OCI-LY3 (cell line): Measurements from ENCODE around the gene COPS4.
A peak's percentile ranks its signal among the peaks of the same experiment; 100 is the strongest.

ENCODE experiments used
- EZH2phosphoT487 ChIP-seq: fragments of 200-600 bp; shearing (Covaris generic); IDR thresholded peaks from 2 replicates; pipeline ENCODE4 v1.6.1; 2018; ENCODE audit warnings: antibody characterized with exemption, mixed run types, low read depth
- TF ChIP-seq, protein P1 (sequence below): fragments of 200-600, 300-600 bp; sonication (generic); IDR thresholded peaks from 2 replicates; pipeline ENCODE4 v1.5.1; 2014; ENCODE audit warnings: antibody characterized with exemption, low read length, low read depth

DNA sequence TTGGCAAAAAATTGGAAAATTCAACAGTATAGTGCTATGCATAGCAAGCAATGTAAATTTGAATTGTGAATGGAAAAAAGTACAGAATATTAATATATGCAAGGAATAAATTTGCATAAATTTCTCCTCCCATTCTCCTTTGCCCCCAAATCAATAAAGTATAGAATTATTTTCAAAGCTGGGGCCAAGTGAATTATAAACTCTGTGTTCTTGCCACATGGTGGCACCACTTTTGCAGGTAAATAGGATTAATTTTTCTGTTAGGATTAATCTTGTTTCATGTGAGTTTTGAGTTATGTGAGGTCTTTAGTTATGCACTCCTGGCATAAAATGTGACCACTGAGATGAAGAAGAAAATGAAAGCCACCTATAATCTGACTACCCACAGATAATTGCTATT is 19.9 kb downstream of the COPS4 start:
- TF ChIP-seq, protein P1, sequence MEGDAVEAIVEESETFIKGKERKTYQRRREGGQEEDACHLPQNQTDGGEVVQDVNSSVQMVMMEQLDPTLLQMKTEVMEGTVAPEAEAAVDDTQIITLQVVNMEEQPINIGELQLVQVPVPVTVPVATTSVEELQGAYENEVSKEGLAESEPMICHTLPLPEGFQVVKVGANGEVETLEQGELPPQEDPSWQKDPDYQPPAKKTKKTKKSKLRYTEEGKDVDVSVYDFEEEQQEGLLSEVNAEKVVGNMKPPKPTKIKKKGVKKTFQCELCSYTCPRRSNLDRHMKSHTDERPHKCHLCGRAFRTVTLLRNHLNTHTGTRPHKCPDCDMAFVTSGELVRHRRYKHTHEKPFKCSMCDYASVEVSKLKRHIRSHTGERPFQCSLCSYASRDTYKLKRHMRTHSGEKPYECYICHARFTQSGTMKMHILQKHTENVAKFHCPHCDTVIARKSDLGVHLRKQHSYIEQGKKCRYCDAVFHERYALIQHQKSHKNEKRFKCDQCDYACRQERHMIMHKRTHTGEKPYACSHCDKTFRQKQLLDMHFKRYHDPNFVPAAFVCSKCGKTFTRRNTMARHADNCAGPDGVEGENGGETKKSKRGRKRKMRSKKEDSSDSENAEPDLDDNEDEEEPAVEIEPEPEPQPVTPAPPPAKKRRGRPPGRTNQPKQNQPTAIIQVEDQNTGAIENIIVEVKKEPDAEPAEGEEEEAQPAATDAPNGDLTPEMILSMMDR = peak; percentile 70
- no peak for TF ChIP-seq EZH2phosphoT487
